ENCODE results near the gene RITA1.
A peak's percentile ranks its signal among the peaks of the same experiment; 100 is the strongest.

The RITA1 gene

DNA sequence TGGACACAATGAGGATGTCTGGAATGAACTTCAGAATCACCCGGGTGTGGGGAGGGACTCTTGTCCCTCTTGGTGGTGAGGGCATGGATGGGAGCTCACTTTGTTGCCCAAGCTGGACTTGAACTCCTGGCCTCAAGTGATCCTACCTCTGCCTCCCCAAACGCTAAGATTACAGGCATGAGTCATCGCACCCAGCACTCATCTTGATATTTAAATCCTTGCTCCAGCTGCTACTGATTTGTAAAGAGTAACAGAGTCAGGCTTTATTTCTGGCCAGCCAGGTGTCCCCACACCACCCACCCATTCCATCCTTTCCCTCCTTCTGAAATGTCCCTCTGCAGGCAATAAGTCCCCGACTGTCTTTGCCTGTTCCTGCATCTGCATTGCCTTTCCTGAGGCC lies 5.2 kb upstream of the RITA1 start:
- DNase-seq (ENCODE audit: low read depth) = peak; percentile 28

GRCh38 chr12:113181975-113182374 lies 3.5 kb upstream of the RITA1 start:
- no peak for DNase-seq (ENCODE audit: low read depth)

DNA sequence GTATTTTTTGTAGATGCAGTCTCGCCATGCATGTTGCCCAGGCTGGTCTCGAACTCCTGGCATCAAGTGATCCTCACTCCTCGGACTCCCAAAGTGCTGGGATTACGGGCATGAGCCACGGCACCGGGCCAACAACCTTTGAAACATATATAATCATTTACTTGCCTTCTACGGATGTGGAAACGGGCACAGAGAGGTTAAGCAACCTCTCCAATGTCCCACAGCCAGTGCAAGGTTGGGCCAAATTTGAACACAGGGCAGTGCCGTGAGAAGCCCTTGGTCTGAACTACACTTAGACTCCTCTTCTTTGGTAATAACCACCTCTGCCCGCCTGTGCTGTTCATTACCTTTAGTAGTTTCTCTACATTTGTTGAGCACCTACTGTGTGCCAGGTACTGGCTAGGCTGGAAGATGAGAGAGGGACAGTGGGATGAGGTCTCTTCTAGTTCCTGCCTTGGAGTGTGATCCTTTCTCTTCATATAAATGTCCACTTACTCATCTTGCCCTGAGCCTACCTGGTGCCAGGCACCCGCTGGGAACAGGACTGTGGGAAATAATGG lies 2.4 kb upstream of the RITA1 start:
- DNase-seq (ENCODE audit: low read depth) = no peak

DNA sequence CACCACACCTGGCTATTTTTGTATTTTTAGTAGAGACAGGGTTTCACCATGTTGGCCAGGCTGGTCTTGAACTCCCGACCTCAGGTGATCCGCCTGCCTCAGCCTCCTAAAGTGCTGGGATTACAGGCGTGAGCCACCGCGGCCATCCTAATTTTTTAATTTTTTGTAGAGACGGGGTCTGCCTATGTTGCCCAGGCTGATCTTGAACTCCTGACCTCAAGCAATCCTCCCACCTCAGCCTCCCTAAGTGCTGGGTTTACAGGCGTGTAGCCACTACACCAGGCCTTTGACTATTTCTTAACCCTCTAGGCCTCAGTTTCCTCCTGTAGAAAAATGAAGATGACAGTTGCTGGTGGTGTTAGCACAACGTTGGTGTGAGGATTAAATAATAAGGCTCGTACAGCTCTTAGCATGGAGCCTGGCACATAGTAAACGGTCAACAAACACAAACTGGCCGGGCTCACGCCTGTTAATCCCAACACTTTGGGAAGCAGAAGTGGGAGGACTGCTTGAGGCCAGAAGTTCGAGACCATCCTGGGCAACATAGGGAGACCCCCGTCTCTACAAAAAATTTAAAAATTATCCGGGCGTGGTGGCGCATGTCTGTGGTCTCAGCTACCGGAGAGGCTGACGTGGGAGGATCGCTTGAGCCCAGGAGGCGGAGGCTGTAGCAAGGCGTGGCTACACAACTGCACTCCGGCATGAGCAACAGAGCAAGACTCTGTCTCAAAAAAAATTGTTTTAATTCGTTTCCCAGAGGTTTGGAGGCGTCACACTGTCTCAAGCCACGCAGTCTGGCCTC lies 1.2 kb upstream of the RITA1 start:
- DNase-seq (ENCODE audit: low read depth) = no peak

GRCh38 chr12:113184900-113185179 lies 681 bp upstream of the RITA1 start:
- DNase-seq (ENCODE audit: low read depth) = peak; percentile 94

DNA sequence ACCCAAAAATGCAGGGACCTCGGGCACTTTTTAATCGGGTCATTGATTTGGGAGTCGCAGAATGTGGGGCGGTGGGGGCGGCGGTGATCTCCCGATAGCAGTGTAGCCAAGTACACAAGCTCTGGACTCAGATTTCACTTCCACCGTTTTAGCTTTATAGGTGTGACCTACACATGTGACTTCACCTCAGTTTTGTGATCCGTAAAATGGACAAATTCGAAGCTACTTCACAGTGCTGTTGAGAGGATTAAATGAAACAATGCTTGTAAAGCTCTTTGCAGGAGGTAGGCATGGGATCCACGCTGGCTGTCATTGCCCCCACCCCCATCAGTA lies 478 bp downstream of the RITA1 start:
- DNase-seq (ENCODE audit: low read depth) = peak; percentile 38

- no peak for DNase-seq (ENCODE audit: low read depth)
Measured at GRCh38 chr12:113186666-113187325, 1.3 kb downstream of the RITA1 start.

GRCh38 chr12:113189361-113189760 lies 3.8 kb downstream of the RITA1 start:
- DNase-seq (ENCODE audit: low read depth) = no peak

DNA sequence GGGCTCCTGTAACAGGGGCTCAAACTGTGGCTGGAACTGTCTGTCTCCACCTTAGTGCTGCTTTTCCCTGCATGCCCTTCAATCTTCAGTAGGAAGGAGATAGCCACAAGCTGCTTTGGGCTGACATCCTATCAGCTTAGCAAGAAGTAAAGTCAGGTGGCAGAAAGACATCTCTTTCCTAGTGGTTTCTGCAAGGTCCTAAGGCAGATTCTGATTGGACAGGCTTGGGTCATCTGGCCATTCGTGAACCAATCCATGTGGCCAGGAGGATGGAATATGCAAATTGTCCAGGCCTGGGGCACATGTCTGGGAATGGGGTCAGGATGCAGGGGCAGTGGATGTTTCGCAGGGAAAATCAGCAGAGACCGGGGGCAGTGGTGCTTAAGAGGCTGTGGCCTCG lies 5.2 kb downstream of the RITA1 start:
- peak; percentile 57 for DNase-seq (ENCODE audit: low read depth)

DNA sequence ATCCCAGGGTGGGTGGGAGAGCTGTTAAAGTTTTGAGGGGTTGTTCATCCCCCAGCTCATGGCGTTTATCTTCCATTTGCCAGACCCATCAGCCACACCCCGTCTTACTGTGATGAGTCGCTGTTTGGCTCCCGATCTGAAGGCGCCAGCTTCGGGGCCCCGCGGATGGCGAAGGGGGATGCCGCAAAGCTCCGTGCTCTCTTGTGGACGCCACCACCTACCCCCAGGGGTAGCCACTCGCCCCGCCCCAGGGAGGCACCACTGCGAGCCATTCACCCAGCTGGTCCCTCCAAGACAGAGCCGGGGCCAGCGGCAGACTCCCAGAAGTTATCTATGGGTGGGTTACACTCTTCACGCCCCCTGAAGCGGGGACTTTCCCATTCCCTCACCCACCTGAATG lies 5.7 kb downstream of the RITA1 start:
- no peak for DNase-seq (ENCODE audit: low read depth)

- peak; percentile 68 for DNase-seq (ENCODE audit: low read depth)
Measured at GRCh38 chr12:113194971-113195391, 9.5 kb downstream of the RITA1 start.

DNA sequence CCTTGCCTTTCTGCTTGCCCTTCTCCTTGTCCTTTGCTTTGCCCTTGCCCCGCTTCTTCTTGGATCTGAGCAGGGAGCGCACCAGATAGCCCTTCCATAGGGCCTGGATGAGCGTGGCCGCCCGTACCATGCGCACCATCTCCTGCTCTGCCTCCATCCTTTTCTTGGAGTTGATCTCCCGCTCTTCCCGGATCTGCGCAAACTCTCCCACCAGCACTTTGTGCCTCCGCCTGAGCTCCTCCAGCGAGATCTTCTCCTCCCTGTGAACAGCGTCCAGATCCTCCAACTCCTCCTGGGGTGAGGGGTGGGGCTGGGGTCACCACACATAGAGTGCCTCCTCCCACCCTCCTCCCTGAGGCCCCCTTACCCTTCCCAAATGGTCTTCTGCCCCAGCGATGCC lies 10.1 kb downstream of the RITA1 start:
- DNase-seq (ENCODE audit: low read depth) = no peak

DNA sequence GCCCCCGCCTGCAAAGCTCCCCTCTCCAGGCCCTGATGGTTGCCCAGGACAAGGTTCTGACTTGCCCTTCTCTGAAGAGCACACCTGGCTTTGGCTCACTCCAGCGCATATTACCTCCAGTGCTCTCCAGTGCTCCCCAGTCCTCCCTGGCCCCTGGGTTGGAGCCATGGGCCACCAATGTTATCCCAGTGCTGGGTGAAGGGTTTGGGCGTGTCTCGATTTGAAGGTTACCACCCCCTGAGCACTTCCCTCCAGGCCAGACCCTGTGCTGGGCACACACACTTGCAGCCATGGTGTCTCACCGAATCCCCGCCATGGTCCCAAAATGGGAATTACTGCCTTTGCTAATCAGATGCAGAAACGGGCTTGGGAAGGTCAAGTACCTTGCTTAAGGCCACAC lies 11.1 kb downstream of the RITA1 start:
- no peak for DNase-seq (ENCODE audit: low read depth)

DNA sequence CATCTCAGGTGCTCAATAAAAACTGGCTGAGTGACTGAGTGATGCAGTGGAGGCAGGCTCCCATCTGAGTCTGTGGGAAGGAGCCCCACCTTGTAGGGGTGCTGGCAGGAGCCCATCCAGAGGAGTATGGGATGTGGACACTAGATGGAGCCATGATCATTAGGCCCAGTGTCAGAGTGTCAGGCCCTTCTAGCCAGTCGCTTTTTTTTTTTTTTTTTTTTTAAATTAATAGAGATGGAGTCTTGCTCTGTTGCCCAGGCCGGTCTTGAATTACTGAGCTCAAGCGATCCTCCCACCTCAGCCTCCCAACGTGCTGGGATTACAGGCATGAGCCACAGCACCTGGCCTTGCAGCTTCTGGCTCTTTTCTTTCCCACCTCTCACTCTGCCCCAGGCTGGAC lies 11.5 kb downstream of the RITA1 start:
- peak; percentile 82 for DNase-seq (ENCODE audit: low read depth)

- DNase-seq (ENCODE audit: low read depth) = no peak
Measured at GRCh38 chr12:113197518-113198077, 12.1 kb downstream of the RITA1 start.

GRCh38 chr12:113198296-113198695 lies 12.8 kb downstream of the RITA1 start:
- DNase-seq (ENCODE audit: low read depth) = no peak

DNA sequence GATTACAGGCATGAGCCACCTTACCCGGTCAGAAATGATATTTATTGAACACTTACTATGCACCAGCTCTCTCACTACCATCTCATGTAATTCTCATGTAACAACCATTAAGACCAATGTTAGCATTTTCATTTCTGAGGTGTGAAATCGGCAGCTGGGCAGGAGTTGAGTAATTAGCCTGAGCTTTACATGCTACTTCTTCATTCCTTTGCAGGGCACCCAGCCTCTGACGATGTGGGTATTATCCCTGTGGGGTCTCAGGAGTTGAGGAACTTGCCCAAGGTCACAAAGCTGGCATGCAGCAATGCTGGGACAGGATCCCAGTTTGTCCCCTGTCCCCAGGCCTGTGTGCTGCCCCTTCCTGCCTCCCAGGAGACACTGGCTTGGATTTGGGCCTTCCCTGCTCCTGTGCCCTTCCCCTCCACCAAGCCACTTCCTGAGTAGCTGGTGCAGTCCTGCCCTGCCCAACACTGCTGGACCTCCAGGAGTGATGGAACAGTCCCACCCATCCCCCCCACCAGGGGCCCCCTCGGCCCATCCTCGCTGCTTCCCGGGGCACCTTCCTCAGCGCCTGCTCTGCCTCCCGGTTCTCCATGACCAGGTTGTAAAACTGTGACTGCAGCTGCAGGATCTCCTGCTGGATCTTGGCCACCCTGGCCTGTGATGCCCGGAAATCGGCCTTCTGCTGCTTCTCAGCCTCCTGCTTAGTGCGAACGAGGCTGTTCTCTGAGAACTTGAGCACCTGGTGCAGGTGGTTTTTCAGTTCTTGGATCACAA lies 14.7 kb downstream of the RITA1 start:
- DNase-seq (ENCODE audit: low read depth) = no peak

GRCh38 chr12:113201187-113202177 lies 16.0 kb downstream of the RITA1 start:
- no peak for DNase-seq (ENCODE audit: low read depth)

GRCh38 chr12:113202300-113203075 lies 17.0 kb downstream of the RITA1 start:
- DNase-seq (ENCODE audit: low read depth) = no peak
